NOMO-1 treated with DMSO at 0.1 percent for 48 hours (cell line): ENCODE measurements around the gene DNAH11.

Experiments
- DNase-seq: peaks from one replicate; lab custom pipeline; 2025; ENCODE audit not compliant: unreplicated experiment; lab: John Stamatoyannopoulos, UW

The DNAH11 gene

DNA sequence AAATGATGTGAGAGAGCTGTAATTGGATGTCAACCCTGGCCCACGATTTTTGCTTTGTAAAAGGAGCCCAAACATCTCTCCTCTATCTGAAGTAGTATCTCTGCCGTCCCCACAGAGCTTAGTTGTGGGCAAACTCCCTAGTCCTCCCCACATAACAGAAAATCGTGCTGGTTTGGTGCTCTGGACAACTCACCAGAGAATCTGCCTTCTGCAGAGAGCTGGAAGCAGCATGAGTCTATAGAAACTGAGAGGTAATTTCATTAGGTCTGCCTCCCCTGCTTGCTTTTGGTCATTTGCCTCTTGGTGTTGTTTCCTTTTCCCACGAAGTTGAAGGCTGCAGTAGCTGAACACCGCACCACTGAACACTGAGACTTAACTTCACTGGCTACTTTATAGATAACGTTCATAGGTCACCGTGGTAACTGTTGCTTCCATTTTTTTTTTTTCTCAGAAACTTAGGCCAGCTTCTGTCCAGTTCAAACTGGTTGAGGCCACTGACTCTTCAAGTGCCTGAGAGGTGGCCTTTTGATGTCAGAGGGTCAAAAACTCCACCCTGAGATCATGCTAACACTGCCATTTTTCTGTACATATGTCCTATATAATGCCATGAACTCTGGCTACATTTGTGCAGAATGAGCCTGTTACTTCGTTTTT is 406.2 kb downstream of the DNAH11 start:
- DNase-seq: no peak
